GM12872 (cell line): ENCODE measurements around the gene FTSJ3.

ENCODE experiments used
- CTCF ChIP-seq: IDR thresholded peaks from 3 replicates; pipeline ENCODE4 v1.5.1; 2011; ENCODE audit warnings: low read depth, mild to moderate bottlenecking, low read length, moderate library complexity; ENCODE audit not compliant: insufficient read depth

Gene FTSJ3

GRCh38 chr17:63842540-63843386 lies 15.3 kb upstream of the FTSJ3 start, which contains the start of gene SMARCD2:
SMARCD2 (minus strand) TSS chr17:63842685; CDS start chr17:63842674, 11 bp downstream.
- TF ChIP-seq CTCF: no peak

- TF ChIP-seq CTCF: no peak
Measured at GRCh38 chr17:63842173-63842539, 14.7 kb upstream of the FTSJ3 start.

- no peak for TF ChIP-seq CTCF
Measured at GRCh38 chr17:63841350-63842172, 14.1 kb upstream of the FTSJ3 start.

GRCh38 chr17:63840591-63841349 lies 13.3 kb upstream of the FTSJ3 start:
- no peak for TF ChIP-seq CTCF

- TF ChIP-seq CTCF: no peak
Measured at GRCh38 chr17:63838631-63839171, 11.2 kb upstream of the FTSJ3 start.

- no peak for TF ChIP-seq CTCF
Measured at GRCh38 chr17:63837962-63838600, 10.6 kb upstream of the FTSJ3 start.
